ENCODE measurements around the gene CHST13.

The CHST13 gene

DNA sequence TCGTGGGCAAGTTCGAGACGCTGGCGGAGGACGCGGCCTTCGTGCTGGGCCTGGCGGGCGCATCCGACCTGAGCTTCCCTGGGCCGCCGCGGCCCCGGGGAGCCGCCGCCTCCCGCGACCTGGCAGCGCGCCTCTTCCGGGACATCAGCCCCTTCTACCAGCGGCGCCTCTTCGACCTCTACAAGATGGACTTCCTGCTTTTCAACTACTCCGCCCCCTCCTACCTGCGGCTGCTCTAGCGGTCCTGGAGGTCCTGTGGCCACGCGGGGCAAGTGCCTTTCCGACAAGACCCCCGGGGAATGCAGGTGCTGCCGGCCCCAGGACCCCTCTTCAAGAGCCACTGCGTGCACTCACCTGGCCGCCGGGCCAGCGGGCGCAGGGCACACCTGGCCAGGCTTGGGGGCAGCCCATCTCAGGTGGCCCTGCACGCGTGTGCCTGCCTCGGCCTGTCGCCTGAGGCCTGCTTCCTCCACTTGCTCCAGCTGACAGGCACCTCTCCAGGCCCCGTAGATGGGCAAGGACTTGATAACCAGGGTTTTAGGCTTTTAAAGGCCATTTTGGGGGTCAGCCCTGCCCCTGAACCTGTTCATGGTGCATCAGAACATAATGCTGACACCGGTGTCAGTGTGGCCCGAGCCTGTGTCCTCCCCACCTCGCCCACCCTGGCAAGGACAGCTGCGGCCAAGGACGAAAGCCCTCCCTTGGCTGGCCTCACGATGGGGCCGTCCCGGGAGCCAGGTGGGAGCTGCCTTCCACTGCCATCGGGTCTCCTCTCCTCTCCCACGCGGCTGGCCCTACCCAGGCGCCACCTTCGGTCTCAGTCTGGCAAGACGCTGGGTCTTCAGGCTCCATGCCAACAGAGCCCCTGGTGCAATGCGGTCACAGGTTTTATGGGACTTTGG, 18.6 kb downstream of the CHST13 start:
- DNase-seq: no peak

DNA sequence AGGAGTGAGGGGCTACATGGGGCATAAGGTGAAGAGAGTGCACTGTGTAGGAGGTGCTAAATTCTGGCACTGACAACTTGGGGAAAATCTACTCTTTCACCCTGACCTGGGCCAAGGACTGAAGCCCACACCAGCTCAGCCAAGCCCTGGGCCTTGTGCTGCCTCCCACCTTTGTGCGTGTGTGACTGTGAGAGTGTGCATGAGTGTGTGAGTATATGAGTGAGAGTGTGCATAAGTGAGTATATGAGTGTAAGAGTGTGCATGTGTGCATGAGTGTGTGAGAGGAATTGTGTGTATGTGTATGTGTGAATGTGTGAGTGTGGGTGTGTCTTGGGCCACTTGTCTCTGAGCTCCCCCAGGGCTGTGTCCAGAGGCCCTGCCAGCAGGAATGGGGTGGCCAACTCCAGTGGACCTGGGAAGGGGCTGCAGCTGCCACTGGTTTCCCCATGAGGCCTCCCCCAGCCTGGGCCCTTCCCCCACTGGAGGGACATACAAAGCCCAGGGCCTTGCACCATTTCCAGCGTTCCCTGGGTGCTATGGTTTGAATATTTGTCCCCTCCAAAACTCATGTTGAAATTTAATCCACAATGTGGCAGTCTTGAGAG, 19.6 kb downstream of the CHST13 start:
- no peak for DNase-seq

DNA sequence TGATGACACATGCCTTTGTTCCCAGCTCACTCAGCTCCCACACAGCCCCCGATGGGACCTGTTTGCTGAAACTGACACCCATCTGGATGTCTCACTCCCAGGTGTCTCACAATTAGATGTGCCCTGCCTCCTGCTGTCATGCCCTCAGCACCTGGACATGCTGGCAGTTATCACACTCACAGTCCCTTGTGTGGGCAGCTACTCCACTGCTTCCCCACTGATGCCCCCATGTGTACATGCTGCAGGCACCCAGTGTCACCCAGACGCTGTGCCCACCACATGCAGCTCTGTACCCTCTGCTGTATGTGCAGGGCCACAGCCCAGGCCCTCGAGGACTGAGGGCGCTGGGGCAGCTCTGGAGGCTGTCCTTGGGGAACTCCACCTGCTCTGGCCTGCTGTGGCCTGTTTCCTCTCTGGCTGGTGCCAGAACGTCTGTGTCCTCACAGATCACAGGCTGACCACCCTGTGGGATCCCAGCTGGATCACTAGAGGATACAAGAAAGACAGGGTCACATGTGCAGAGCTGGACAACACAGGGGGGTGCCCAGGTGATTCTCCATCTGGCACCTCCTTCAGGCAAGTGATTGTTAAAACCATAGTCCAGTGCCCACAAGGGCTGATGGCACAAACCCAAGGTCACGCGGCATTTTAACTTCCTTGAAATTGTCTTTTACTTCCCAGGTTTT, 20.8 kb downstream of the CHST13 start:
- peak in 1 of 2 experiments; percentile 68 for DNase-seq

DNA sequence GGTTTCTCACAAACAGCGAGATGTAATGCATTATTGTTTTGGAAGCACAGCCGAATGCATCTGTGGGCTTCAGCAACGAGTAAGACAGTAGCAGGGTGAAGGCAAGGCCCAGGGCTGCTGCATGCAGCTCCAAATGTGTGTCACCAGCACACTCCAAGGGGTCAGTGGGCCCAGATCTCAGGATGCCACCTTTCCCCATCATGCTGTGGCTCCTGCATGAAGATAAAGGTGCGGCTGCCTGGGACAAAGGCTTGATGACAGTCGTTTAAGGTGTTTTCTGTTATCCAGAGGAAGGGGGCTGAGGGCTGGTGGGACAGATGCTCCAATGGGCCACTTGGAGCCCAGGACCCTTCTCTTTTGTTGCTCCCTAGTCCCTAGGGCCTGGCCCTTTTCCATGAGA, 21.6 kb downstream of the CHST13 start:
- DNase-seq: no peak

DNA sequence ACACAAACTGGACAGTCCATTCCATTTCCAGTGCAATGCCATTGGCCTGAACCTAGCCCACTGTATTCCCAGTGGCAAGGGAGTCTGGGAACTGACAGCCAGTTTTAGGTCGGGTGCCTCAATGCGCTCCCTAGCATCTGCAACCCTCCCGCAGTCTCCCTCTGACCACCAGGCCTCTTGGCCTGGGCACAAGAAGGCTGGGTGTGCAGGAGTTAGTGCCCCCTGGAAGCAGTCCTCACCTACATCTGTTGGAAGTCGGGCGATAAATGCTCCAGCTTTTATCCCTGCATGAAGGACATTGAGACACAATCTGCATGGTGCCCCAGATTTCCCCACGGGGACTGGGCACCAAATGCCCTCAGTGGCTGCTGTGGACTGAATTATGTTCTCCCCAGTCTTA, 22.1 kb downstream of the CHST13 start:
- DNase-seq: no peak

DNA sequence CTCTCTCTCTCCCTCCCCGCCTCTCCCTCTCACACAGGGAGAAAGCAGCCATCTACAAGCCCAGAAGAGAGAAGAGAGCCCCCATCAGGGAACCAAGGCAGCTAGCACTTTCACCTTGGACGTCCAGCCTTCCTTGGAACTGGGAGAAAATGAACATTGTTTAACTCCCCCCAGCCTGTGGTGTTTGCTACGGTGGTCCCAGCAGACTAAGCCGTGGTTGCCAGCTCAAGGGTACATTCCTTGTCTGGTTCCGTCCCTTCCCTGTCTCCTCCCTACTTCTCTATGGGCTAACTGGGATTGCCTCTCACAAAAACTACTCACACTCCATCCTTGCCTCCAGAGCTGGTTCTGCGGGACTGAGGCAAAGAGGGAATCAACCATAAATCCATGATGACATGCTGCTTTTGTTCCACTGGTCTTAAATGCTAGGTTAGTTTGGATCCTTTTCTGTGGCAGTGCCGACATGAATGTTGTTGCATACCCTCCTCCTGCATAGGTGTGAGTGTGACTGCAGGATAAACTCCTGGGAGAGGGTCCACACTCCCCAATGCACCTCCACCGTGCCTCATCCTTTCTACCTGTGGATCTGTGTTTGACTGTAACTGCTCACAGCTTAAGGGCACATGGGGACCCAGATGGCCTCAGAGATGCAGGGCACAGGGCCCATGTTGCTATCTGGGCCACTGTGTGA, 22.7 kb downstream of the CHST13 start:
- DNase-seq: no peak

DNA sequence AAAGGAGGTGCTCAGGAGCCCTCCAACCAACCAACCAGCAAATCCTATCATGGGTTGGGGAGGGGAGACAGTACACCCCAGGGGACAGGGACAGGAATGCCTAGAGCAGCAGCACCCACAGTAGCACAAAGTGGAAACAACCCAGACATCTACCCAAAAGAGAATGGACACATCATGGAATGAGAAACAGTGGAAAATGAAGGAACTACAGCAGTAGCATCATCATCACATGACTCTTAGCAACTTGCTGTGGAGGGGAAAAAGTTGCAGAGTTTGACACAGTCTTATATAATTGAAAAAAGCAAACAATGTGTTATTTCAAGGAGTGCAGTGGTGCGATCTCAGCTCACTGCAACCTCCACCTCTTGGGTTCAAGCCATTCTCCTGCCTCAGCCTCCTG, 23.8 kb downstream of the CHST13 start:
- no peak for DNase-seq

DNA sequence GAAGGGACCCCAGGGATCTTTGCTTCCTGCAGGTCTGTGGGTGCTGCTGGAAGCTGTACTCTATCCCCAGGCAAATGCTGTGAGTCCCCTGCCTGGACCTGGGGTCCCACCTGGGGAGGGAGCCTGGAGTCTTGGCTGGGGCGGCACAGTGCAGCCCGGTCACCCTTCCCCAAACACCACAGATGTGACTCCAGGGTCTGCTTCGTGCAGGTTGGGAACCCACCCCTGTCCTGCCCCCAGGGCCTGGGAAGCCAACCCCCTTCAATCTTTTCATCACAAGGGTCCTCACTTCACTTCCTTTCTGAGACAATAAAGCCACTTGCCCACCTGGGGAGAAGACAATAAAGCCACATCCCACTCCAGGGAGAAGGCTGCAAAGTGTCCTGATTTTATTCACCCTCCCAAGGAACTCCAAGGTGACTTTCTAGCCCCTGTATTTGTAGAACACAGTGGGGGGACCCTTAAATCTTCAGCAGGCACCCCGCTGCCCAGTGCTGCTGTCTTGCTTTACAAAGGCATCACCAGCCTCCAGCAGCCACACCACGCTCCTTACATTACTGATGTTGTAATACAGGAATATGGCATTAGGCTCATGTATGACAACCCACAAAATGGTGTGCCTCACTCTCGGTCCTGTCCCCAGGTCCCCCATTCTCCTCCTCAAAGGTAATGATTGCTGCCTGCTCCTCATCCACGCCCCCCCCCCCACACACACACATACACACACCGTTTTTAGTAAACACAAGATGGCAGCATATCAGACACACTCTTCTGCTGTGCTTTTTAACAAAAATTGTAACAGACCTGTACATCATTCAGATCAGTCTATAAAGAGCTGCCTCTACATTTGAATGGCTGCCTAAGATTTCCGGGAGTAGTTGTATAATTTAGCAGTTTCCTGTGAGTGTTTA, 24.9 kb downstream of the CHST13 start:
- DNase-seq: peak in 1 of 2 experiments; percentile 37

DNA sequence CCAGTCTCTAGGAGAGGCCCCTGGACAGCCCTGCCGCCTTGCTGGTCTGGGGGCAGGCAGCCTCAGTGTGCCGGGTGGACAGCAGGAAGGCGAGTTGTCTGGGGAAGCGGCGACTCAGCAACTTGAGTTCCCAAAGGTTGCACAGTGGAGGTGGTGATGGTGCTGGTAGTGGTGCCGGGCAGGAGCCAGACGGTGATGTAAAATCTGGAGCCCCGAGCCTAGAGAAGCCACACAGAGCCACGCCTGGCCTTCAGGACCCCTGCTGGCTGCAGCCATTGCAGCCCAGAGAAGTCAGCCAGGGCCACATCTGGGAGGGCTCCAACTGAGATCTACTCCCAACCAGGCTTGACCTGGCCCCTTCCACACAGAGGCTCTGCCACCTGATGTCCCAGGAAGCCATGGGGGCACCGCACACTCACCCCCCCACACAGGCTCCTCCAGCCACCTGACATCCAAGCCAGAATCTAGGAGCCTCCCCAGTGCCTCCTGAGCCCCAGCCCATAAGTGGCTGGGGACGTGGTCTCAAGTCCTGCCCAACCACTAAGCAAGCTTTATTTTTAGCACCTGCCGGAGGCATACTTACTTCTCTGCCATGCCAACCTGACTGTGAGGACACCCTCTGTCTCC, 26.0 kb downstream of the CHST13 start:
- no peak for DNase-seq

DNA sequence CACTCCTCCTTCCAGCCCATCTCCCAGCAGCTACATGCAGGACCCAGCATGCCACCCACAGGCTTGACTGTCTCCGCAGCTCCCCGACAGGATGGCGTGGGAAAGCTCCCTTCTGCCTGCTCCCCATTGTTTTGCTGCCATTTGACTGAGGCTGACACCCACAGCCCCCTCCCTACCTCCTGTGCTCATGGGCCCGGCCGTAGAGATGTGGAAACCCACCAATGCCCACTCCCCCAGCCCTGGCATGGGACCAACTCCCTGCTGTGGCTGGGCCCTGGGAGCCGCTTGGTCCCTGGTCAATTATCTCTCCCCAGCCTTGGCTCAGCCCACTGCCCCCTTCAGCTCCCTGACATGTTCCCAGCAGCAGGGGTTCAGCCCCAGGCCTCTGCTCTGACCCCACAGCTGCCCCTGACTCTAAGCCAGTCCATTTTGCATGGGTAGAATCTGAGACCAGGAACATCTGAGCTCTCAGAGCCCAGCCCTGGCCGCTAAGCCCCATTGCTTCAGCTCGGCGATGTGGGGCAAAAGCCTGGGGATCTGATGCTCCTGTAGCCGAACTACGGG, 26.6 kb downstream of the CHST13 start:
- DNase-seq: no peak

DNA sequence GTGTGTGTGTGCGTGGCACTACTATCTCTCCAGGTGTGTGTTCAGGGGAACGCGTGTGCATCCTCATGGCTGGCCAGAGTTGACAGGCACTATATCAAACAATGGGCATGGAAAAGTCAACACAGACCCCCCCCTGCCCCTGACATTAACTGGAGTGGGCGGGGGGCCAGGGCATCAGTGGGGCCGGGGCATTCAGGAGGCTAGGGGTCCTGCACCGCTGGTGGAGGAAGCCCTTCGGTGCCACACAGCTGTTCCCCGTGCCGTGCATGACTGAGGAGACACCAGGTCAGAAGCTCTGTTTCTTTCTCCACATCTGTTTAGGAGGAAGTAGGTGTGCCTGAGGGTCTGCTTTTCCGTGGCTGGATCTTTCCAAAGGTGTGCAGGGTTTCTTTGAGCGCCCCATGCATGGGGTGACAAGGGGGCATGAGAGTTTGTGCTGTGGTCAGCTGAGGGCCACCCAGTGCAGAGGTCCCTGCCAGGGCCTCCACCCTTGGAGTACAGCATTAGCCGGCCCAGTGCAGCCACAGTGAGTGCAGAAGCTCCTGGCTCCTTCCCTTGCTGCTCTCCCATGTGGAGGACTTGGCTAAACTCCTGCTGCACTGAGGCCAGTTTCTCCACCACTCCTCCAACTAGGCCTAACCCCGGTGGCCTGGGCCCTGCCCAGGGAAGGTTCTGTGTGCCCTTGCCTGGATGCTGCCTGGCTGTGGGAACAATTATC, 27.3 kb downstream of the CHST13 start:
- no peak for DNase-seq

DNA sequence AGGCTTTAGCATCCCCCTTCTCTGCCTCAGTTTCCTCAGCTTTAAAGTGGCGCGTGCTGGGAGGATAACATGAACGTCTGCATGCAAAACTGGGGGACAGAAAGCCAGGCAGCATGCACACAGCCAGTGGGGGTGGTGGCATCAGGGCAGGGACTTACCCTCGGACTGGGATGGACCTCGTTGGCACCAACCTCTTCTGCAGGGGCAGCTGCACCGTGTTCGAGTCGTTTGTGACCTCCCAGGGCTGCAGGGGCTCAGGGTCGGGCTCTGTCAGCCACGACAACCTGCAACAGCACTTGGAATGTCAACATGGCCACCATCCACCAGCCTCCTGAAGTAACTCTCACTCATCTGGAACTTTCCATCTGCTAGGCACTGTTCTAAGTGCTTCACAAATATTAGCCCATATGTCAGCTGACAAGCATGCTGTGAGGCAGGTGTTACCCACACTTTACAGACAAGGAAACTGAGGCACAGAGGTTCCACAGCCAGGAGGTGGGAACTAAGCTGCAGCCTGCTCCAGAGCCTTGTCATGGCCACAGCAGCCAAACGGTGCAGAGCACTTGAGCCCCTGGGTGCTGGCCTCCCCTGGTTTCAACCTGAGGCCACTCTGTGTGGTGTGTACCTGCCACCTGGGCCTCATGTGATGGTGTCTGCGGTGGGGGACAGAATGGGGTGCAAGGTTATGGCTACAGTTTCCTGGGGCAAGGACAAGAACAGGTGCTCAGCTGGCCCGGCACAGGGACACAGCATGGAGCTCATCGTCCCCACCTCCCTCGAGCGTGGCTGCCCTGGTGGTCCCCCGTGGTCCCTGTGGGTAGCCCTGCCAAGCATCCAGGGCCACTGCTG, 28.1 kb downstream of the CHST13 start:
- no peak for DNase-seq

DNA sequence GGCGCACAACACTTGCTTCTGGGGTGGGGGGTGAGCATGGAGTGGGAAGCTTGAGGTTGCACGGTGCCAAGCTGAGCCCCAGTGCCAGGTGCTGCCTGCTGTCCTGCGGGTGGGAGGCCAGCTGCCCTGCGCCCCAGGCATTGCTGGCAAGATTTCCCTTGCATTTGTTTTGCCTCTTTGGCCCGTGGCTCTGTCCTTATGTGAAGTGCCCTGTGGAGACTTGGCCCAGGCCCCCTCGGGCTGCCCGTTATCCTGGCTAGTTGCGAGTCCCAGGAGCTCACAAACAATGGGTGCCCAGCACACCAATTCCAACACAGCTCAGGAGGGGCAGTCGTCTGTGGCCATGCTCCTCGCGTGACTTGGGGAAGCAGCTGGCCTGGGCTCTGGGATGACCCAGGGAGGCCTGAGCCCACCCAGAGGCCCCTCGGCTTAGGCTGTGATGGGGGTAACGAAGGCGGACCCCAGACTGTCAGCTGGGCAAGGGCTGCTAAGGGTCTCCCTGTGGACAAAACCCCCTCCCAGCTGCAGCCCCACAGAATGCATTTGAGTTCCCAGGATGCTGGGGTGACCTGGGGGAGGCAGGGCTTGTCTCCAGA, 28.8 kb downstream of the CHST13 start:
- peak in 1 of 2 experiments; percentile 34 for DNase-seq

DNA sequence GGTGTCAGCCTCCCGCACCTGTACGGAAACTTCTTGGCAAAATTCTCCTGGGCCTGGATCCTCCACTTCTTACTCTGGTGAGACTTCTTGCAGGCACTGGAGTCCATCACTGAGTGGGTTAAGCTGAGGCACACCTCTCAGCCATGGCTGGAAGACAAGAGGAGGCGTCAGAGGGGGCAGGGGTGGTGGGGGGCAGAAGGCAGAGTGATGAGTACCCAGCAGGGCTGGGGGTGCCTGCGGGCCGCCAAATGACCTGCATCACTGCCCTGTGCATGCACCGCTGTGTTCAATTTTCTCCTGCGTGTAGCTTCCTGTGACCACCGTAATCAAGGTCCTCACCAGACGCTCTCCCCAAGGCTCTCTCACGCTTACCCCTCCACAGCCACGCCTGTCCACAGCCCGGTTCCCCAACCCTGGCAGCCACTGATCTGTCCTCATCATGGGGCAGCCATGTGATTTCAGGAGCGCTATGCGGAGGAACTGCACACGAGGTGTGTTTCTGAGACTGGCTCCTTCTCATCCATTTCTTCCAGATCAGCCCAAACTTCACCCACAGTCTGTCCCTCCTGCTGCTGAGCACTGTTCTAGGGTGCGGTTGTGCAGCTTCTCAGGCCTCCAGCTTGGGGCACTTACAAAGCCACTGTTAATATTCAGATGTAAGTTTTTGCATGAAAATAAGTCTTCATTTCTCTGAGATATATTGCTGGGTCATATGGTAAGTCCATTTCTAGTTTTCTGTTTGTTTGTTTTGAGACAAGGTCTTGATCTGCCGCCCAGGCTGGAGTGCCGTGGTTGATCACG, 29.5 kb downstream of the CHST13 start:
- no peak for DNase-seq

DNA sequence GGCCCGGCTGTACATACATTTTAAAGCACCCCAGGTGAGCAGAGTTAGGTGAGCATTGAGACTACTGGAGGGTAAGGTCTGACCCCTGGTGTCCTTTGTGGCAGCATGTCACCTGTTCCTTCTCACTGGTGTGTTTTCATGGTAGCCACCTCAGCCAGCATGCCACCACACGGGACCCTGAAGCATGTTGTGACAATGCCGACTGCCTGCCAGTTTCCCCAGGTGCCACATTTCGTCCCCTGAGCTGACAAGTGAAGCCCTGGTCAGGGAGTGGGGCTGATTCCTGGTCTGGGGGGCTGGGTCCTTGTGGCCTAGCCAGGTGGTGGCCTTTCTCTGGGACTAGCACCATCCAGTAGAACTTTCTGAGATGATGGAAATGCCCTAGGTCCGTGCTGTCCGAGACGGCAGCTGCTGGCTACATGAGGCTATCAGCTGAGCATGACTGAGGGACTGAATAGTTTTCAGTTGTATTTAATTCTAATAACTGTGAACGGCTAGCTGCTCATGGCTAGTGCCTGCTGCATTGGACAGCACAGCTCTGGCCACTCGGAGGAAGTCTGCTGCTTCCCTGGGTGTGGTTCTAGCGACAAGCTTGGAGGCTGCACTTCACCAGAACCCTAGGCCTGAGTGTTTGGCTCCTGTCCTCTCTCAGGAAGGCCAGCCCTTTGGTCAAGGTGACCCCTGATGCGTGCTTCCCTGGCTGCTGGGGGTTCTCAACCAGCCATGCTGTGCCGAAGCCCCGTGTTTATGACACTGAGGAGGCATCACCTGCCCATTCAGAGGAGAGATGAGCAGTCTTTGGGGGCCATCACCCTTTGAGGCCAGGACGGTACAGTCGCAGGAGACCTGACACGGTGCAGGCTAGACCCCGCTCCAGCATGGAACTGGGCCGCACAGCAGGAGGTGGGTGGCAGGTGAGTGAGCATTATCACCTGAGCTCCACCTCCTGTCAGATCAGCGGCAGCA, 30.9 kb downstream of the CHST13 start:
- no peak for DNase-seq

DNA sequence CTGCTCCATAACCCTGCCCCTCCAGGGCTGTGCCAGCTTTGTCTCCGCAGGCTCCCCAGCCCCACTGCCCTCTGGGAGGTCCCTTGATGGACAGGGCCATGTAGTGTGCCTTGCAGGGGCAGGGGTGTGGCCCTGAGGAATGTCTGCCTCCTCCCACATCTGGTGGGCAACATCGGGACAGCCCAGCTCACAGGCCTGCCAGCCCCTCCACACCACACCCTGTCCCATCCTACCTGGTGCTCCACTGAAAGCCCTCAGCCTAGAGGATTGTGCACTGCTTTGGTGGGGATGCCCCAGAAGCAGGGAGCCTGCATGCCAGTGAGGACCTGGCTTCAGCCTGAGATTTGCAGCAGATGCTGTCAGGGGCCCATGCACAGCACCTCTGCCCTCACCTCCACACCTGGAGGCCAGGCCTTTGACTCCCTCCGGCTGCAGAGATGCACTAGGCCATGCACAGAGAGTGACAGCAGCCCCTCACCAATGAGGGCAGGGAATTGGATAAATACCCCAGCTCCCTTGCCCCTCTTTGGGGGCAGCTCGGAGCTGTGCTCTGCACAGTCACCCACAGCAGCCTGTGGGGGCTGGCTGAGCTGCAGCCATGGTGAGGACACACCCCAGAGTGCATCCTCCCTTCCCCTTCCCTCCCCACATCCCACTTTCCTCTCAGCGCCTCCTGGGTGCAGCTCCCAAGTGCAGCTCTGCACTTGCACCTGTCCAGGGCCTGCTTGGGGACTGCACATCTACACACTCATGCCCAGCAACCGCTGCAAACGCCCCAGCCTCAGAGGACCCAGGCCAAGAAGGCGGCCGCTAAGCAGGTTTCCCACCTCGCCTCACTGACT, 32.1 kb downstream of the CHST13 start:
- no peak for DNase-seq
